Calu3 (cell line): Measurements from ENCODE around the gene CUEDC1. TPM values are rescaled to one million over a fixed set of nuclear protein-coding genes. Genes with fewer than 3 reads are reported as not detected.
"Not testable (repeated sequence)": the region's sequence is repeated elsewhere in the genome, so short reads cannot be mapped to it uniquely, and the experiment has no call there.

Experiments
- BruUV-seq: library from RNA; stranded (reverse); fragments of 400-500 nt; replicated peaks from 2 replicates; lab custom pipeline; 2021; lab: Mats Ljungman, UMichigan
- CTCF ChIA-PET: fragments of 300-600 bp; sonication (Branson Sonifier 250); formaldehyde crosslinking; loops from one replicate; lab custom pipeline; 2022; ENCODE audit warnings: antibody characterized with exemption; lab: Charles Lee
- DNase-seq: peaks from one replicate; pipeline ENCODE4 v3.0.0; 2022
- H3K27ac Mint-ChIP-seq: one replicate; pipeline ENCODE4 v1.8.0; 2022; ENCODE audit warnings: mixed read lengths; ENCODE audit not compliant: unreplicated experiment
- H3K27me3 Mint-ChIP-seq: one replicate; pipeline ENCODE4 v1.8.0; 2022; ENCODE audit warnings: mixed read lengths; ENCODE audit not compliant: unreplicated experiment
- H3K36me3 Mint-ChIP-seq: one replicate; pipeline ENCODE4 v1.8.0; 2022; ENCODE audit warnings: mild to moderate bottlenecking, moderate library complexity, mixed read lengths; ENCODE audit not compliant: insufficient read depth, unreplicated experiment
- H3K4me1 Mint-ChIP-seq: one replicate; pipeline ENCODE4 v1.8.0; 2022; ENCODE audit warnings: mild to moderate bottlenecking, low read depth, mixed read lengths; ENCODE audit not compliant: unreplicated experiment
- H3K4me3 Mint-ChIP-seq: one replicate; pipeline ENCODE4 v1.8.0; 2022; ENCODE audit warnings: mild to moderate bottlenecking, low read depth, moderate library complexity, mixed read lengths; ENCODE audit not compliant: unreplicated experiment
- H3K9me3 Mint-ChIP-seq: one replicate; pipeline ENCODE4 v1.8.0; 2022; ENCODE audit warnings: low read depth, mixed read lengths; ENCODE audit not compliant: unreplicated experiment
- CTCF ChIP-seq: fragments of 200-600 bp; IDR thresholded peaks from one replicate; pipeline ENCODE4 v1.8.0; 2022; ENCODE audit warnings: antibody characterized with exemption; ENCODE audit not compliant: unreplicated experiment
- intact Hi-C: fragments of 100-400 bp; cut with micrococcal nuclease; formaldehyde crosslinking; loops from one replicate; pipeline ENCODE4 v1.10.0; 2022; ENCODE audit not compliant: unreplicated experiment
- total RNA-seq: library from RNA; stranded (reverse); gene quantifications from 2 replicates; pipeline ENCODE4 v1.2.3, GENCODE V29; 2022

CUEDC1 gene
- total RNA-seq, 1 experiment from 2014 or later, result 30.9 TPM

GRCh38 chr17:57965521-57966160 is 10.4 kb upstream of the CUEDC1 start:
- CTCF ChIA-PET, result interaction anchor here (1.5 kb wide), 1 partner anchor 11 kb away, joined by 4 read pairs; the partner anchor contains the start of gene CUEDC1
- H3K9me3 Mint-ChIP-seq, result no peaks in the 10 kb centered on the region

GRCh38 chr17:57963149-57963511 is 7.9 kb upstream of the CUEDC1 start:
- no peak for DNase-seq
- BruUV-seq, result no TSS peak
- Mint-ChIP-seq H3K27ac (no peak overlapping the region), H3K9me3 (no peaks in the 10 kb centered on the region), H3K4me3 (no peak overlapping the region), H3K27me3 (no peaks in the 10 kb centered on the region), H3K4me1 (no peaks in the 10 kb centered on the region), H3K36me3 (peaks cover 3% of the 10 kb centered on the region)
- intact Hi-C loops, result no loop called here
- TF ChIP-seq CTCF, result no peak
- CTCF ChIA-PET, result no interaction called here

More at GRCh38 chr17:57965521-57966160, 10.4 kb upstream of the CUEDC1 start:
- Mint-ChIP-seq H3K36me3 (no peaks in the 10 kb centered on the region), H3K27ac (no peak overlapping the region), H3K4me1 (peaks cover 4% of the 10 kb centered on the region), H3K27me3 (no peaks in the 10 kb centered on the region), H3K4me3 (no peak overlapping the region)
- no TSS peak for BruUV-seq
- DNase-seq, result no peak
- TF ChIP-seq CTCF, result no peak
- intact Hi-C loops, result no loop called here

- Mint-ChIP-seq H3K4me1 (no peaks in the 10 kb centered on the region), H3K4me3 (no peak overlapping the region), H3K27me3 (no peaks in the 10 kb centered on the region), H3K9me3 (no peaks in the 10 kb centered on the region), H3K36me3 (peaks cover 3% of the 10 kb centered on the region), H3K27ac (no peak overlapping the region)
- CTCF ChIA-PET, result no interaction called here
- TF ChIP-seq CTCF, result no peak
- no TSS peak for BruUV-seq
- intact Hi-C loops, result no loop called here
- DNase-seq, result no peak
Measured at GRCh38 chr17:57962279-57963148, 7.3 kb upstream of the CUEDC1 start.

- CTCF ChIA-PET, result no interaction called here
- no TSS peak for BruUV-seq
- Mint-ChIP-seq H3K4me1 (no peaks in the 10 kb centered on the region), H3K36me3 (peaks cover 3% of the 10 kb centered on the region), H3K9me3 (no peaks in the 10 kb centered on the region), H3K27ac (no peak overlapping the region), H3K4me3 (no peak overlapping the region), H3K27me3 (no peaks in the 10 kb centered on the region)
- no peak for DNase-seq
- no peak for TF ChIP-seq CTCF
- intact Hi-C loops, result no loop called here
Measured at GRCh38 chr17:57959929-57960328, 4.7 kb upstream of the CUEDC1 start.

GRCh38 chr17:57958391-57958790 is 3.2 kb upstream of the CUEDC1 start:
- H3K9me3 Mint-ChIP-seq, BruUV-seq, H3K4me3 Mint-ChIP-seq, H3K4me1 Mint-ChIP-seq, CTCF ChIA-PET, DNase-seq, H3K27me3 Mint-ChIP-seq, intact Hi-C loops, H3K27ac Mint-ChIP-seq: not testable (repeated sequence)
- peaks cover 12% of the 10 kb centered on the region for H3K36me3 Mint-ChIP-seq
